HG03060 (cell line): Measurements from ENCODE around the gene PKP2.
"Not testable (repeated sequence)": the region's sequence is repeated elsewhere in the genome, so short reads cannot be mapped to it uniquely, and the experiment has no call there.

Source experiments
- ATAC-seq: cut with Tn5 transposase; IDR thresholded peaks from one replicate; pipeline ENCODE4 v1.9.1; 2021; ENCODE audit warnings: low read depth, moderate number of reproducible peaks; ENCODE audit not compliant: unreplicated experiment

The PKP2 gene

GRCh38 chr12:32897281-32897610 is 669 bp upstream of the PKP2 start:
- ATAC-seq: no peak

GRCh38 chr12:32895688-32896431 is 717 bp downstream of the PKP2 start:
- ATAC-seq: no peak

GRCh38 chr12:32894566-32894965 is 2.0 kb downstream of the PKP2 start:
- ATAC-seq: no peak

GRCh38 chr12:32893458-32893857 is 3.1 kb downstream of the PKP2 start:
- ATAC-seq: no peak

- ATAC-seq: no peak
Measured at GRCh38 chr12:32893043-32893442, 3.5 kb downstream of the PKP2 start.

GRCh38 chr12:32892369-32892768 is 4.2 kb downstream of the PKP2 start:
- not testable (repeated sequence) for ATAC-seq

GRCh38 chr12:32891956-32892355 is 4.6 kb downstream of the PKP2 start:
- no peak for ATAC-seq

GRCh38 chr12:32891526-32891925 is 5.1 kb downstream of the PKP2 start:
- ATAC-seq: no peak

GRCh38 chr12:32889011-32889760 is 7.4 kb downstream of the PKP2 start:
- ATAC-seq: no peak

- no peak for ATAC-seq
Measured at GRCh38 chr12:32887058-32887457, 9.5 kb downstream of the PKP2 start.

GRCh38 chr12:32885831-32886230 is 10.7 kb downstream of the PKP2 start:
- no peak for ATAC-seq

- ATAC-seq: no peak
Measured at GRCh38 chr12:32884962-32885361, 11.6 kb downstream of the PKP2 start.

GRCh38 chr12:32881702-32882101 is 14.9 kb downstream of the PKP2 start:
- ATAC-seq: no peak

GRCh38 chr12:32881107-32881506 is 15.5 kb downstream of the PKP2 start:
- no peak for ATAC-seq

GRCh38 chr12:32879066-32879465 is 17.5 kb downstream of the PKP2 start:
- ATAC-seq: not testable (repeated sequence)

GRCh38 chr12:32877601-32878459 is 18.7 kb downstream of the PKP2 start:
- no peak for ATAC-seq

GRCh38 chr12:32876004-32876403 is 20.6 kb downstream of the PKP2 start:
- ATAC-seq: no peak

- ATAC-seq: no peak
Measured at GRCh38 chr12:32874975-32875374, 21.6 kb downstream of the PKP2 start.

GRCh38 chr12:32874078-32874477 is 22.5 kb downstream of the PKP2 start:
- no peak for ATAC-seq

- ATAC-seq: not testable (repeated sequence)
Measured at GRCh38 chr12:32872416-32872815, 24.2 kb downstream of the PKP2 start.

- no peak for ATAC-seq
Measured at GRCh38 chr12:32870716-32871115, 25.9 kb downstream of the PKP2 start.
